Fibroblast of villous mesenchyme (primary cell): Measurements from ENCODE around the gene KCNMA1. TPM values are rescaled to one million over a fixed set of nuclear protein-coding genes. Genes with fewer than 3 reads are reported as not detected.

Source experiments
- DNase-seq: peaks from one replicate; pipeline ENCODE4 v3.0.0-alpha.2; 2010; ENCODE audit warnings: low read depth
- H3K4me3 ChIP-seq: 2 replicates; pipeline ENCODE4 v1.5.1; 2011; ENCODE audit warnings: low read depth, mild to moderate bottlenecking, low read length
- total RNA-seq: library from RNA; depleted of rRNA; stranded (reverse); fragments of >200 nt; gene quantifications from 2 replicates; pipeline ENCODE4 v1.2.3, GENCODE V29; 2012
- TF ChIP-seq, protein P1 (sequence below): IDR thresholded peaks from 2 replicates; pipeline ENCODE4 v1.5.1; 2012; ENCODE audit warnings: low read depth, mild to moderate bottlenecking, low read length; ENCODE audit not compliant: insufficient read depth

Gene KCNMA1
- total RNA-seq, 1 donor: 36.7 TPM

DNA sequence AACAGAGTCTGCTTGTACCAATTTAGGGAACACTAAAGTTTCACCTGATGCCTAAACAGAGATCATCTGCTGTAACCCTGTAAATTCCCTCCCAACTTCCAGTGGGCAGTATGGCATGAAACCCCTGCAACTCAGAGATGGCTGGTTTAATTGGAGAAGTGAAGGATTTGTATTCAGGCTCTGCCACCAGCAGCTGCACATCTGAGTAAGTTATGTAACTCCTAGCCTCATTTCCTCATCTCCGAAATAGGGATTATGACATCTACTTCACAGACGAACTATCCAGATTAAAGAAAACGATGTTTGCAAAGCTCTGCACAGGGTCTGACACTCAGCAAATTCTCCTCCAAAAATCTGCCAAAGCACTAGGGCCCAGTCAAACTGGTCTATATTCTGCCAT, 493.0 kb downstream of the KCNMA1 start:
- H3K4me3 ChIP-seq: no peak overlapping the region
- TF ChIP-seq, protein P1, sequence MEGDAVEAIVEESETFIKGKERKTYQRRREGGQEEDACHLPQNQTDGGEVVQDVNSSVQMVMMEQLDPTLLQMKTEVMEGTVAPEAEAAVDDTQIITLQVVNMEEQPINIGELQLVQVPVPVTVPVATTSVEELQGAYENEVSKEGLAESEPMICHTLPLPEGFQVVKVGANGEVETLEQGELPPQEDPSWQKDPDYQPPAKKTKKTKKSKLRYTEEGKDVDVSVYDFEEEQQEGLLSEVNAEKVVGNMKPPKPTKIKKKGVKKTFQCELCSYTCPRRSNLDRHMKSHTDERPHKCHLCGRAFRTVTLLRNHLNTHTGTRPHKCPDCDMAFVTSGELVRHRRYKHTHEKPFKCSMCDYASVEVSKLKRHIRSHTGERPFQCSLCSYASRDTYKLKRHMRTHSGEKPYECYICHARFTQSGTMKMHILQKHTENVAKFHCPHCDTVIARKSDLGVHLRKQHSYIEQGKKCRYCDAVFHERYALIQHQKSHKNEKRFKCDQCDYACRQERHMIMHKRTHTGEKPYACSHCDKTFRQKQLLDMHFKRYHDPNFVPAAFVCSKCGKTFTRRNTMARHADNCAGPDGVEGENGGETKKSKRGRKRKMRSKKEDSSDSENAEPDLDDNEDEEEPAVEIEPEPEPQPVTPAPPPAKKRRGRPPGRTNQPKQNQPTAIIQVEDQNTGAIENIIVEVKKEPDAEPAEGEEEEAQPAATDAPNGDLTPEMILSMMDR: no peak
- no peak for DNase-seq

DNA sequence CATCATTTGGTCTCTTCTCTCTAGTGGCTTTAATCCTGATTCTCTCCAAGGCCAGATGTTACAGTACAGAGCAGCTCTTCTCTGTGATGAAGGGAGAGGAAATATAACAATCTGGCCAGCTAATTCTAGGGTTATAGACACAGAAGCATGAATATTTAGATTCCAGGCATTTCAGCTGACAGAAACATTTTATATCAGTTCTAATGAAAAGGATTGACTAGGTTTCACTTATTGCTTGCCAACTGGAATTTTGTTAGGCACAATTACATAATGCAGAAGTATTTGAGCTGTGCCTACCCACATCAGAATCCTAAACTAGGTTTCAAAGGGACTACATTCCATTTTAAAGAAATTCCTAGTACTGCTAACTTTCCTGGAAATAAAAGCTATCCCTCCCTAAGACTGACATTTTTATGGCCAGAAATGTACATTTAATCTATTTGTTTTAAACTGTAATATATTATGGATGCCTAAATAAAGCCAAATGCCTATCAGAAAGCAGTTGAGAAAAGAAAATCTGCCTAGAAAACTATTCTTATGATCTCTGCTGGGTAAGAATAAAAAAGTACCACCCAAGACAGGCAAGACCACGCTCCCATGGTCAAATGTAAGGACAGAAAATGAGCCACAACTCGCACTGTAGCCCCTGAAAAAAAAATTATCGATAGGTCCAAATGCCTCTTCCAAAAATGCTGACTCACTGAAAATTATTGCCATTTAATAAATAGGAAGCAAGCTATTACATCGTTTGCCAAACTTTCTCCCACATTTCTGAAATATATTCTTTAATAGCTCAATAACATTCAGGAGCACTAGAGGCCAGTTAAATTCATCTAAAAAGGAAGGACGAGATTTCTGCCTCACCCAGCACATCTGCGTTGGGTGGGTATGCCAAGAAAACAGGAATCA, 498.1 kb downstream of the KCNMA1 start:
- TF ChIP-seq, protein P1: no peak
- no peak for DNase-seq
- no peak overlapping the region for H3K4me3 ChIP-seq

DNA sequence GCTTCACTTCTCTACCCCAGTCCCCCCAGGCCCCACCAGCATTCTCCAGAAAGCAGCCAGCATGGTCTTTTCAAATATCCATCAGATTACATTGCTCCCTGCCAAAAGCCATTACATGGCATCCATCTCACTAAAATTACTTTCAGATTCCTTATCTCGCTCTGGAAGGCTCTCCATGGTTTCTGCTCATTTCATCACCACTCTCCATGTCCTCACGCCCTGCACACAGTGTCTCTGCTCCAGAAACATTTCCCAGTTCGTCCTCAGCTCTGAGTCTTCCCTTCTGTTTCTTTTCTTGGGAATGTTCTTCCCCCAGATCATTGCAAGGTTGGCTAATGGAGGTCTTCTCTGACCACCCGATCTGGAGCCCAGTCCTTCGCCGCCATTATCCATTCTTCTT, 499.1 kb downstream of the KCNMA1 start:
- DNase-seq: peak; percentile 34
- TF ChIP-seq, protein P1: no peak
- no peak overlapping the region for H3K4me3 ChIP-seq

DNA sequence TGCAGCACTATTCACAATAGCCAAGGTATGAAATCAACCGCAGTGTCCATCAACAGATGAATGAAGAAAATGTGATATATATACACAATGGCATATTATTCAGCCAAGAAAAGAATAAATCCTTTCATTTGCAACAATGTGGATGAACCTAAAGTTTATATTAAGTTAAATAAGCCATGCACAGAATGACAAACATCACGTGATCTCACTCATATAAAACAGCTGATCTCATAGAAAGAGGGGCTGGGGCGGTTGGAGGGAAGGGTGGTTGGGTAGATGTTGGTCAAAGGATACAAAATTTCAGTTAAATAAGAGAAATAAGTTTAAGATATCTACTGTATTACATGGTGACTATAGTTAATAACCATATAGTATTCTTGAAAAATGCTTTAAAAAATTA, 502.1 kb downstream of the KCNMA1 start:
- H3K4me3 ChIP-seq: no peak overlapping the region
- DNase-seq: no peak
- TF ChIP-seq, protein P1: no peak

DNA sequence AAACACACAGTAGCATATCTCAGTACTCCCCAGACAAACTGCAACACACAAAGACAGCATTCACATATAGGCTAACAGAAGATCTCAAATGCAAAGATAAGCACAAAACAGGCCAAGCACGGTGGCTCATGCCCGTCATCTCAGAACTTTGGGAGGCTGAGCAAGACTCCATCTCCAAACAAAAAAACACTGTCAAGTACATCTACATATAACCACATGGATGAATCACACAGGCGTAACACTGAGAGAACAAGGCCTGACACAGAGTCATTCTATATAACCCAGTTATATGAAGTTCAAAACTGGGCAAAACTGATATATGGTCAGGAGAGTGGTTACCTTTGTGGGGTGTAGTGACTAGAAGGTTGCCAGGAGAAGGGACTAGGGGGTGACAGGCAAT, 506.4 kb downstream of the KCNMA1 start:
- DNase-seq: no peak
- TF ChIP-seq, protein P1: no peak
- no peak overlapping the region for H3K4me3 ChIP-seq

DNA sequence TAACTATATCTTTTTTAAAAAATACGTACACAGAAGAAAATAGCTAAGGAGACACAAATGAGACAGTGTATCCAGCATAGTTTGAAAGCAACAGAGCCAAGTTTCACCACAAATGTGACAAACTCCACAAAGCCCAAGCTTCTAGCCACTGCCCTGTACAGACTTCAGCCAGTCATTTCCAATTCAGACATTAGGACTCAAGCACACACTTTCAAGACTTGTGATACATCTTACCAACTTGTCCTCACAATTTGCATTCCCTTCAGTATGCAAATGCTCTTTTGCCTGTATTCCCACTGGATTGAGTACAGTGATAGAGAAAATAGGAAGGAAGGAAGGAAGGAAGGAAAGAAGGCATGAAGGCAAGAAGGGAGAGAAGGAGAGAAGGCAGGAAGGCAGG, 510.4 kb downstream of the KCNMA1 start:
- TF ChIP-seq, protein P1: no peak
- DNase-seq: no peak
- no peak overlapping the region for H3K4me3 ChIP-seq
